Measurements from ENCODE around the gene YPEL5. TPM values are rescaled to one million over a fixed set of nuclear protein-coding genes. Genes with fewer than 3 reads are reported as not detected.
A peak's percentile ranks its signal among the peaks of the same experiment; 100 is the strongest.

The YPEL5 gene
- polyA plus RNA-seq, 2 of the 4 experiments (the other 2 are of a cell fraction): 45.6 to 89.6 TPM

DNA sequence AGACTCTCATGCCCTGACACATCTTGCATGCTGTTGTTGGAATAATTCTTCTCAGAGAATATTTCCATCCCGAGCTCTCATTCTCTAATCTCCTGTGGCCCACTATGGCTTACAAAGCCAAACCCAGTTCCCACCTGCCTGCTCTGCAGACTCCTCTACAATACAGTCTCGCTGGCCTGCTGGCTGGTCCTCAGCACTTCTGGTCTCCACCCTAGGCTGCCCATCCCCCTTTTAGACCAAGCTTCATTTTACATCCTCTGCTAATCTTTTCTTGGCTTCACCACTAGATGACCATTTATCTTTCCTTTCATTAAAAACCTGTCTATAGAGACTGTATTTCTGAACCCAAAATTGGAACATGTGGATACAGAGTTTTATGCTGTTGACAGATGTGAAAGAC lies 42.5 kb upstream of the YPEL5 start:
- Histone ChIP-seq H3K4me3 (no peak overlapping the region), H3K4me1 (no peaks in the 10 kb centered on the region), H3K9me3 (peaks cover 2% of the 10 kb centered on the region; the same call in 1 of the 3 replicates), H3K27ac (no peak overlapping the region), H3K4me2 (no peak overlapping the region)
- WGBS (ENCODE audit: missing lambda C conversion rate): 16% methylated on average over 2 of the region's 2 CpGs
- FAIRE-seq (no peak), ATAC-seq (no peak), DNase-seq (ENCODE audit: low read depth in 1 of 2, low spot score in 1 of 2) (no peak)
- TF ChIP-seq, protein P1, sequence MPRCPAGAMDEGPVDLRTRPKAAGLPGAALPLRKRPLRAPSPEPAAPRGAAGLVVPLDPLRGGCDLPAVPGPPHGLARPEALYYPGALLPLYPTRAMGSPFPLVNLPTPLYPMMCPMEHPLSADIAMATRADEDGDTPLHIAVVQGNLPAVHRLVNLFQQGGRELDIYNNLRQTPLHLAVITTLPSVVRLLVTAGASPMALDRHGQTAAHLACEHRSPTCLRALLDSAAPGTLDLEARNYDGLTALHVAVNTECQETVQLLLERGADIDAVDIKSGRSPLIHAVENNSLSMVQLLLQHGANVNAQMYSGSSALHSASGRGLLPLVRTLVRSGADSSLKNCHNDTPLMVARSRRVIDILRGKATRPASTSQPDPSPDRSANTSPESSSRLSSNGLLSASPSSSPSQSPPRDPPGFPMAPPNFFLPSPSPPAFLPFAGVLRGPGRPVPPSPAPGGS (IDR thresholded peaks at IDR 0.05): no peak
- no peak for TF ChIP-seq ESRRA (IDR thresholded peaks at IDR 0.05; ENCODE audit: borderline replicate concordance, low read length)
- no peak for TF ChIP-seq EHF (CRISPR knock-in tag; IDR thresholded peaks at IDR 0.05)
- no peak for TF ChIP-seq JUNB (IDR thresholded peaks at IDR 0.05)
- no peak for TF ChIP-seq CHD4 (IDR thresholded peaks at IDR 0.05; ENCODE audit: borderline replicate concordance)
- TF ChIP-seq, protein P2, sequence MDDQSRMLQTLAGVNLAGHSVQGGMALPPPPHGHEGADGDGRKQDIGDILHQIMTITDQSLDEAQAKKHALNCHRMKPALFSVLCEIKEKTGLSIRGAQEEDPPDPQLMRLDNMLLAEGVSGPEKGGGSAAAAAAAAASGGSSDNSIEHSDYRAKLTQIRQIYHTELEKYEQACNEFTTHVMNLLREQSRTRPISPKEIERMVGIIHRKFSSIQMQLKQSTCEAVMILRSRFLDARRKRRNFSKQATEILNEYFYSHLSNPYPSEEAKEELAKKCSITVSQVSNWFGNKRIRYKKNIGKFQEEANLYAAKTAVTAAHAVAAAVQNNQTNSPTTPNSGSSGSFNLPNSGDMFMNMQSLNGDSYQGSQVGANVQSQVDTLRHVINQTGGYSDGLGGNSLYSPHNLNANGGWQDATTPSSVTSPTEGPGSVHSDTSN (IDR thresholded peaks at IDR 0.05): no peak
- no peak for TF ChIP-seq SMC3 (IDR thresholded peaks at IDR 0.05)
- no peak for TF ChIP-seq GATA3 (IDR thresholded peaks at IDR 0.05; ENCODE audit: borderline replicate concordance)
- TF ChIP-seq TFCP2L1 (CRISPR knock-in tag; IDR thresholded peaks at IDR 0.05): no peak
- TF ChIP-seq EP300 (IDR thresholded peaks at IDR 0.05): no peak
- ChIA-PET POLR2A (no interaction called here), CTCF (interaction anchor here (0.6 to 1.2 kb wide), 4 partner anchors 11 to 1034 kb away, joined by 3 to 4 read pairs (median 3); partner anchors contain the start of gene GALNT14)

DNA sequence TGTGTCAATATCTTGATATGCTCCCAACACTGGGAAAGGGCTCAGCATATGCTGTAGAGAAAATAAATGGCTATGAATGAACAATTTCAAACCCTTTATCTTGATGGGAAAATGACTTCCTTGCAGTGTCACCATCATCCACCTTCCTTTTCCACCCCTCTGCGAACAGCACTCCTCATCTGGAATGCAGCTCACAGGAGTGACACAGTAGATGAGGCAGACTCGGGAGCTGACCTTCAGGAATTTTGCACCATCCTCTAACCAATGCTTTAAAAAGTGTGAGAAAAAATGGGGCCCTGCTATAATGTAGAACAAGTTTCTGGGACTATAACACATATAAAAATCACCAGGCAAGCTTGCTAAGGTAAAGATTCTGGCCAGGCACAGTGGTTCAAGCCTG lies 41.3 kb upstream of the YPEL5 start:
- ChIA-PET CTCF (interaction anchor here (0.6 to 1.5 kb wide), 3 partner anchors 10 to 1063 kb away, joined by 3 to 4 read pairs (median 3); no protein-coding TSS in a partner anchor), POLR2A (no interaction called here)
- TF ChIP-seq MAZ (IDR thresholded peaks at IDR 0.05; ENCODE audit: borderline replicate concordance, low read depth, low read length): no peak
- no peak for ATAC-seq
- WGBS (ENCODE audit: missing lambda C conversion rate): 35% methylated on average over 2 of the region's 2 CpGs
- no peaks in the 10 kb centered on the region for H3K4me1 ChIP-seq
- no peak overlapping the region for H3K4me3 ChIP-seq
- H3K9me3 ChIP-seq: peaks cover 2% of the 10 kb centered on the region; the same call in 1 of the 3 replicates
- no peak overlapping the region for H3K27ac ChIP-seq
- no peak for DNase-seq (ENCODE audit: low read depth in 1 of 2, low spot score in 1 of 2)
- FAIRE-seq: no peak
- H3K4me2 ChIP-seq: no peak overlapping the region

DNA sequence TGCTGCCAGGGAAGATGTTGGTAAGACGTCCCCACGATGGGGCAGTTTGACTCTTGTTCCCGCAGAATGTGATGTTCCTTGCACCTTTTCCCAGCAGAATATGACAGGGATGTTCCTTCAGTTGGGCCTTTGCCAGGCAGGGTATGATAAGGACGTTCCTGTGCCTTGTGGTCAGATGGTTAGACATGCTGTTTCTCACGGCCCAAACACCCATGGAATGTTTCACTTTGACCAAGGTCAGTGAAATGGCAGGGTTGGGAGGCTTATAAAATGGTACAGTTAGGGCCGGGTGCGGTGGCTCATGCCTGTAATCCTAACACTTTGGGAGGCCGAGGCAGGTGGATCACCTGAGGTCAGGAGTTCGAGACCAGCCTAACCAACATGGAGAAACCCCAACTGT lies 40.3 kb upstream of the YPEL5 start:
- H3K4me1 ChIP-seq: no peaks in the 10 kb centered on the region
- CTCF ChIA-PET: interaction anchor here (0.6 to 1.3 kb wide), 3 partner anchors 9 to 264 kb away, joined by 3 to 4 read pairs (median 4); no protein-coding TSS in a partner anchor
- H3K9me3 ChIP-seq: peaks cover under 1% of the 10 kb centered on the region; the same call in 1 of the 3 replicates
- DNase-seq (ENCODE audit: low read depth in 1 of 2, low spot score in 1 of 2) (peak in 1 of 2 experiments; percentile 13), ATAC-seq (no peak), FAIRE-seq (no peak)
- 56% methylated on average over 7 of the region's 9 CpGs for WGBS (ENCODE audit: missing lambda C conversion rate)
- no peak for TF ChIP-seq KDM5A (IDR thresholded peaks at IDR 0.05)
- no peak for TF ChIP-seq GATA3 (IDR thresholded peaks at IDR 0.05; ENCODE audit: borderline replicate concordance)
- no peak for TF ChIP-seq MAFK (IDR thresholded peaks at IDR 0.05; ENCODE audit: partially characterized antibody)
- TF ChIP-seq, protein P3, sequence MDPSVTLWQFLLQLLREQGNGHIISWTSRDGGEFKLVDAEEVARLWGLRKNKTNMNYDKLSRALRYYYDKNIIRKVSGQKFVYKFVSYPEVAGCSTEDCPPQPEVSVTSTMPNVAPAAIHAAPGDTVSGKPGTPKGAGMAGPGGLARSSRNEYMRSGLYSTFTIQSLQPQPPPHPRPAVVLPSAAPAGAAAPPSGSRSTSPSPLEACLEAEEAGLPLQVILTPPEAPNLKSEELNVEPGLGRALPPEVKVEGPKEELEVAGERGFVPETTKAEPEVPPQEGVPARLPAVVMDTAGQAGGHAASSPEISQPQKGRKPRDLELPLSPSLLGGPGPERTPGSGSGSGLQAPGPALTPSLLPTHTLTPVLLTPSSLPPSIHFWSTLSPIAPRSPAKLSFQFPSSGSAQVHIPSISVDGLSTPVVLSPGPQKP (IDR thresholded peaks at IDR 0.05; ENCODE audit: low read depth, low read length): no peak
- TF ChIP-seq EHMT2 (IDR thresholded peaks at IDR 0.05; ENCODE audit: low read depth): no peak
- TF ChIP-seq HOXA7 (CRISPR knock-in tag; IDR thresholded peaks at IDR 0.05): no peak
- no peak for TF ChIP-seq ZSCAN20 (CRISPR knock-in tag; IDR thresholded peaks at IDR 0.05)
- TF ChIP-seq KDM1A (IDR thresholded peaks at IDR 0.05; ENCODE audit: low read depth): no peak
- TF ChIP-seq BHLHE40 (IDR thresholded peaks at IDR 0.05; ENCODE audit: low read depth, low read length): no peak
- TF ChIP-seq, protein P4, sequence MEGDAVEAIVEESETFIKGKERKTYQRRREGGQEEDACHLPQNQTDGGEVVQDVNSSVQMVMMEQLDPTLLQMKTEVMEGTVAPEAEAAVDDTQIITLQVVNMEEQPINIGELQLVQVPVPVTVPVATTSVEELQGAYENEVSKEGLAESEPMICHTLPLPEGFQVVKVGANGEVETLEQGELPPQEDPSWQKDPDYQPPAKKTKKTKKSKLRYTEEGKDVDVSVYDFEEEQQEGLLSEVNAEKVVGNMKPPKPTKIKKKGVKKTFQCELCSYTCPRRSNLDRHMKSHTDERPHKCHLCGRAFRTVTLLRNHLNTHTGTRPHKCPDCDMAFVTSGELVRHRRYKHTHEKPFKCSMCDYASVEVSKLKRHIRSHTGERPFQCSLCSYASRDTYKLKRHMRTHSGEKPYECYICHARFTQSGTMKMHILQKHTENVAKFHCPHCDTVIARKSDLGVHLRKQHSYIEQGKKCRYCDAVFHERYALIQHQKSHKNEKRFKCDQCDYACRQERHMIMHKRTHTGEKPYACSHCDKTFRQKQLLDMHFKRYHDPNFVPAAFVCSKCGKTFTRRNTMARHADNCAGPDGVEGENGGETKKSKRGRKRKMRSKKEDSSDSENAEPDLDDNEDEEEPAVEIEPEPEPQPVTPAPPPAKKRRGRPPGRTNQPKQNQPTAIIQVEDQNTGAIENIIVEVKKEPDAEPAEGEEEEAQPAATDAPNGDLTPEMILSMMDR (IDR thresholded peaks at IDR 0.05): no peak
- no peak for TF ChIP-seq ZC3H11A (IDR thresholded peaks at IDR 0.05)
- H3K27ac ChIP-seq: no peak overlapping the region
- no peak overlapping the region for H3K4me2 ChIP-seq
- H3K4me3 ChIP-seq: no peak overlapping the region
- POLR2A ChIA-PET: no interaction called here
